DOHH2 (cell line): Measurements from ENCODE around the gene PTPA.
A peak's percentile ranks its signal among the peaks of the same experiment; 100 is the strongest.

ENCODE experiments used
- H3F3A ChIP-seq: fragments of 200-600 bp; sonication (generic), shearing (Covaris generic); 2 replicates; pipeline ENCODE4 v1.6.0; 2016; ENCODE audit warnings: antibody characterized with exemption, mild to moderate bottlenecking; ENCODE audit not compliant: control insufficient read depth, insufficient read depth
- H3K27ac ChIP-seq: fragments of 200-600 bp; sonication (generic); 2 replicates; pipeline ENCODE4 v1.5.1; 2014; ENCODE audit warnings: low read depth, mild to moderate bottlenecking, low read length, moderate library complexity
- H3K27me3 ChIP-seq: fragments of 200-600 bp; sonication (generic); 2 replicates; pipeline ENCODE4 v1.6.1; 2014; ENCODE audit warnings: mild to moderate bottlenecking, low read length, mixed read lengths; ENCODE audit not compliant: control insufficient read depth
- H3K36me3 ChIP-seq: fragments of 200-600 bp; sonication (generic); 2 replicates; pipeline ENCODE4 v1.6.1; 2014; ENCODE audit warnings: mild to moderate bottlenecking, low read length, moderate library complexity, mixed read lengths; ENCODE audit not compliant: control insufficient read depth
- H3K4me1 ChIP-seq: fragments of 200-600 bp; sonication (generic); 2 replicates; pipeline ENCODE4 v1.6.1; 2014; ENCODE audit warnings: mild to moderate bottlenecking, low read length, mixed read lengths; ENCODE audit not compliant: control insufficient read depth
- H3K4me2 ChIP-seq: fragments of 200-600 bp; sonication (generic); 2 replicates; pipeline ENCODE4 v1.6.0; 2014; ENCODE audit warnings: mild to moderate bottlenecking, low read length, moderate library complexity
- H3K4me3 ChIP-seq: fragments of 200-600 bp; sonication (generic); 2 replicates; pipeline ENCODE4 v1.5.1; 2014; ENCODE audit warnings: mild to moderate bottlenecking, low read length, mixed read lengths
- H3K79me2 ChIP-seq: fragments of 200-600 bp; sonication (generic); 2 replicates; pipeline ENCODE4 v1.6.1; 2014; ENCODE audit warnings: mild to moderate bottlenecking, low read length, mixed read lengths; ENCODE audit not compliant: control insufficient read depth
- H3K9me2 ChIP-seq: fragments of 200-600 bp; sonication (generic); replicated peaks from 2 replicates; pipeline ENCODE4 v1.6.1; 2014; ENCODE audit warnings: mild to moderate bottlenecking, low read length, mixed read lengths; ENCODE audit not compliant: control insufficient read depth
- H3K9me3 ChIP-seq: fragments of 200-600 bp; sonication (generic); 2 replicates; pipeline ENCODE4 v1.6.1; 2014; ENCODE audit warnings: antibody characterized with exemption, low read length, mixed read lengths; ENCODE audit not compliant: control insufficient read depth, insufficient read depth
- H4K20me1 ChIP-seq: fragments of 200-600 bp; sonication (generic); 2 replicates; pipeline ENCODE4 v1.6.0; 2014; ENCODE audit warnings: low read depth, mild to moderate bottlenecking, antibody characterized with exemption, low read length, moderate library complexity; ENCODE audit not compliant: control insufficient read depth, insufficient read depth
- CTCF ChIP-seq: fragments of 200-600 bp; sonication (generic); IDR thresholded peaks from one replicate; pipeline ENCODE4 v1.5.1; 2014; ENCODE audit warnings: antibody characterized with exemption, mild to moderate bottlenecking, low read depth, low read length; ENCODE audit not compliant: poor library complexity, severe bottlenecking
- EZH2phosphoT487 ChIP-seq: fragments of 200-600 bp; sonication (generic); IDR thresholded peaks from 2 replicates; pipeline ENCODE4 v1.6.1; 2017; ENCODE audit warnings: borderline replicate concordance, mild to moderate bottlenecking, antibody characterized with exemption, low read length, moderate library complexity, mixed read lengths

The PTPA gene

GRCh38 chr9:129173296-129174101, 62.3 kb downstream of the PTPA start:
- Histone ChIP-seq H3K27ac (no peak overlapping the region), H3K4me2 (peak overlapping the region; percentile 99), H3K9me2 (no peaks in the 10 kb centered on the region), H3K79me2 (no peaks in the 10 kb centered on the region), H3K36me3 (no peaks in the 10 kb centered on the region), H4K20me1 (no peaks in the 10 kb centered on the region), H3F3A (peaks cover 7% of the 10 kb centered on the region; the same call in 1 of the 2 replicates), H3K4me3 (no peak overlapping the region; the same call in 1 of the 2 replicates), H3K27me3 (peaks cover 63% of the 10 kb centered on the region), H3K9me3 (no peaks in the 10 kb centered on the region), H3K4me1 (peaks cover 41% of the 10 kb centered on the region)
- TF ChIP-seq CTCF (no peak), EZH2phosphoT487 (no peak)

DNA sequence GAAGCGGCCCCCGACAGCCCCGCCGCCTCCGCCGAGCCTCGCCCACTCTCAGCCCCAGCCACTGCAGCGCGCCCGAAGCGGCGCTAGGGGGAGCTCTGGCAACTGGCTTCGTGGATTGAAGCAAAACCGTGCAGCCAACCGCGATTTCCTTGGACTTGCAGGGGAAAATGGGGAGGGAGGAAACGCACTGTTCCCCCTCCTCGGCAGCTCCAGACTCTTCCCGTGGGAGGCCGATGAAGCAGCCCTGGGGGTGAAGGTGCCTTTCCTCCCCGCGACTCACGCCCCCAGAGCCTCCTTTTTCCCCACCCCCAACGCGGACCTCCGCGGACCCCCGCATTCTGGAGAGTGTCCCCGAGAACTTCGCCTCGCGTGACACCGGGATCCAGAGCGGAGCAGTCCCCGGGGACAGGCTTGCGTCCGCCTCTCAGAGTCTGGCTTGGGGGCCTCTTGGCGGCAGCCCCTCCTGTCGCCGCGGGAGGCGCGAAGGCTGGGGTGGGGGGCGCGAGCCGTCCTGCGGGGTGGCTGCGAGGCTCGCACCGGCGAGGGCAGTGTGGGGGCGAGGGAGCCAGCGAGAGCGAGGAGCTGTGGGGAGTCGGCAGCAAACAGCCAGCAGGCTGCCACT, 63.0 kb downstream of the PTPA start:
- no peaks in the 10 kb centered on the region for H3K36me3 ChIP-seq
- peaks cover 70% of the 10 kb centered on the region for H3K27me3 ChIP-seq
- H3K4me1 ChIP-seq = peaks cover 43% of the 10 kb centered on the region
- peaks cover 7% of the 10 kb centered on the region; the same call in 1 of the 2 replicates for H3F3A ChIP-seq
- H3K27ac ChIP-seq = no peak overlapping the region
- no peaks in the 10 kb centered on the region for H3K9me3 ChIP-seq
- peak overlapping the region; percentile 72 for H3K4me3 ChIP-seq
- peak; percentile 93 for TF ChIP-seq CTCF
- no peak for TF ChIP-seq EZH2phosphoT487
- H3K9me2 ChIP-seq = no peaks in the 10 kb centered on the region
- no peaks in the 10 kb centered on the region for H3K79me2 ChIP-seq
- peak overlapping the region; percentile 99 for H3K4me2 ChIP-seq
- H4K20me1 ChIP-seq = 0 out of 2 replicates have a peak, but pooled peaks cover 2% of the 10 kb centered on the region

DNA sequence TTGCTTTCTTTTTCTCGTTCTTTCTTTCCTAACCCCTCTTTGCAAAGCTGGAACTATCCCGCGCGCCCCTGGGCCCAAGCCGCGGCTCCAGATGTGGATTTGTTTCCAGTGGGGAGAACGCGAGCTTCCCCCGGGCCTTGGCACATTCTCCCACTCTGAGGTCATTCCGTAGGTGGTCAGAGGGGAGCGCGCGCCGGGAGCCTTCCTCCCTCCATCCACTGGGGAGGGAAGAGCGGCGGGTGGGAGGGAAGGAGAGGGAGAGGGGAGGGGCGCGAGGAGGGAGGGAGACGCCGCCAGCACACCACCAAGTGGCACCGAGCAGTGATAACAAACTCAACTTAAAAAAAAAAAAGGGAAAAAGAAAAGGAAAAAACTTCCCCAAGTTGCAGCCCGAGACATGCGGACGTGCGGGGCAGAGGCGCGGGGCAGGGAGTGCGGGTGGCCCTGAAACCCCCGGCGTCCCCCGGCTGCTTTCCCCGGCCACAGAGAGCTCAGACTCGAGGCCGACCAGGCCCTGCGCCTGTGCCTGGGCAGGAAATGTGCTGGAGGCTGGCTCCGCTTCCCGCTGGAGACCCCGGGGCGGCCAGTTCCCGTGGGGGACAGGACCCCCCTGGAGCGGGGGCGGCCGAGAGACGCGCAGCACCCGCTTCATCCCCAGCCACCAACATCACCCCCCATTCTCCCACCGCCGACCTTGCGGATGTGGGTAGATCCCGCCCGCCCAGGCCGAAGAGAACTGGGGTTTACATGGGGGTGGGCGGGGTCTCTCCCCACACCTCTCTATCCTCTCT, 63.7 kb downstream of the PTPA start:
- Histone ChIP-seq H3K27ac (no peak overlapping the region), H3K4me2 (peak overlapping the region; percentile 99)

More for the DNA sequence above, 63.7 kb downstream of the PTPA start:
- Histone ChIP-seq H3K36me3 (no peaks in the 10 kb centered on the region), H3K27me3 (peaks cover 77% of the 10 kb centered on the region), H3K9me2 (no peaks in the 10 kb centered on the region), H4K20me1 (0 out of 2 replicates have a peak, but pooled peaks cover 2% of the 10 kb centered on the region), H3K9me3 (no peaks in the 10 kb centered on the region), H3K4me1 (peaks cover 43% of the 10 kb centered on the region), H3F3A (peaks cover 7% of the 10 kb centered on the region; the same call in 1 of the 2 replicates), H3K4me3 (peak overlapping the region; percentile 72), H3K79me2 (no peaks in the 10 kb centered on the region)
- no peak for TF ChIP-seq CTCF
- no peak; the same call in 1 of the 2 replicates for TF ChIP-seq EZH2phosphoT487
